Osteocyte (in vitro differentiated cells): ENCODE data around the gene NFIB. TPM values are rescaled to one million over a fixed set of nuclear protein-coding genes. Genes with fewer than 3 reads are reported as not detected.
A peak's percentile ranks its signal among the peaks of the same experiment; 100 is the strongest.

Source experiments
- DNase-seq: peaks from one replicate; pipeline ENCODE4 v3.0.0; 2021; ENCODE audit warnings: mixed read lengths; ENCODE audit not compliant: unreplicated experiment; ENCODE audit errors: extremely low spot score
- H3K27ac Mint-ChIP-seq: one replicate; pipeline ENCODE4 v1.8.0; 2021; ENCODE audit warnings: mild to moderate bottlenecking, mixed read lengths; ENCODE audit not compliant: unreplicated experiment
- H3K27me3 Mint-ChIP-seq: one replicate; pipeline ENCODE4 v1.8.0; 2021; ENCODE audit warnings: mixed read lengths; ENCODE audit not compliant: unreplicated experiment
- H3K36me3 Mint-ChIP-seq: one replicate; pipeline ENCODE4 v1.8.0; 2021; ENCODE audit warnings: mixed read lengths; ENCODE audit not compliant: unreplicated experiment
- H3K4me1 Mint-ChIP-seq: one replicate; pipeline ENCODE4 v1.8.0; 2021; ENCODE audit warnings: mixed read lengths; ENCODE audit not compliant: unreplicated experiment
- H3K4me3 Mint-ChIP-seq: one replicate; pipeline ENCODE4 v1.8.0; 2021; ENCODE audit warnings: mild to moderate bottlenecking, moderate library complexity, mixed read lengths; ENCODE audit not compliant: unreplicated experiment
- H3K9me3 Mint-ChIP-seq: one replicate; pipeline ENCODE4 v1.8.0; 2021; ENCODE audit warnings: mixed read lengths; ENCODE audit not compliant: unreplicated experiment
- total RNA-seq: library from RNA; stranded (reverse); gene quantifications from 2 replicates; pipeline ENCODE4 v1.2.1, GENCODE V29; 2021
- TF ChIP-seq, protein P1 (sequence below): fragments of 200-600 bp; sonication (generic); IDR thresholded peaks from 2 replicates; pipeline ENCODE4 v1.5.0; 2021; ENCODE audit warnings: antibody characterized with exemption, mild to moderate bottlenecking, moderate library complexity

NFIB gene
- total RNA-seq, 1 donor from 2014 or later = 36.1 TPM

DNA sequence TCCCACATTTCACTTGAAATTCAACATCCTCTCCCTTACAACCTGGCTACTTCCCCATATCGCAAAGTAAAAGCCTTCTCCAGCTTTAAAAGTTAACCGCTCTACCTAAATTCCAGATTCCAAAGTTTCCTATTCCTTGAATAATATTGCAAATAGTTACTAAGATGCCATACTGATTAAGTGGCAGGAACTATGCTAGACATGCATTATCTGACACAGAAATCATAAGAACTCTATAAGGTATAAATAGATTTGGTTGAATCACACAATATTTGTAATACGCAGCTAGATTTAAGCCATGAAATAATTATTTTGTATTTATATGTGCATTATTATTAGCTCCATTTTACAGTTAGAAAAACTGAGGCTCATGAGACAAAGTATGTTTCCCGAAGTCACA, 92.8 kb downstream of the NFIB start:
- TF ChIP-seq, protein P1, sequence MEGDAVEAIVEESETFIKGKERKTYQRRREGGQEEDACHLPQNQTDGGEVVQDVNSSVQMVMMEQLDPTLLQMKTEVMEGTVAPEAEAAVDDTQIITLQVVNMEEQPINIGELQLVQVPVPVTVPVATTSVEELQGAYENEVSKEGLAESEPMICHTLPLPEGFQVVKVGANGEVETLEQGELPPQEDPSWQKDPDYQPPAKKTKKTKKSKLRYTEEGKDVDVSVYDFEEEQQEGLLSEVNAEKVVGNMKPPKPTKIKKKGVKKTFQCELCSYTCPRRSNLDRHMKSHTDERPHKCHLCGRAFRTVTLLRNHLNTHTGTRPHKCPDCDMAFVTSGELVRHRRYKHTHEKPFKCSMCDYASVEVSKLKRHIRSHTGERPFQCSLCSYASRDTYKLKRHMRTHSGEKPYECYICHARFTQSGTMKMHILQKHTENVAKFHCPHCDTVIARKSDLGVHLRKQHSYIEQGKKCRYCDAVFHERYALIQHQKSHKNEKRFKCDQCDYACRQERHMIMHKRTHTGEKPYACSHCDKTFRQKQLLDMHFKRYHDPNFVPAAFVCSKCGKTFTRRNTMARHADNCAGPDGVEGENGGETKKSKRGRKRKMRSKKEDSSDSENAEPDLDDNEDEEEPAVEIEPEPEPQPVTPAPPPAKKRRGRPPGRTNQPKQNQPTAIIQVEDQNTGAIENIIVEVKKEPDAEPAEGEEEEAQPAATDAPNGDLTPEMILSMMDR = no peak
- H3K36me3 Mint-ChIP-seq = peaks cover 2% of the 10 kb centered on the region
- H3K4me3 Mint-ChIP-seq = no peak overlapping the region
- no peak for DNase-seq
- peak overlapping the region; percentile 77 for H3K27ac Mint-ChIP-seq
- peaks cover 52% of the 10 kb centered on the region for H3K4me1 Mint-ChIP-seq
- H3K9me3 Mint-ChIP-seq = no peaks in the 10 kb centered on the region
- H3K27me3 Mint-ChIP-seq = no peaks in the 10 kb centered on the region

DNA sequence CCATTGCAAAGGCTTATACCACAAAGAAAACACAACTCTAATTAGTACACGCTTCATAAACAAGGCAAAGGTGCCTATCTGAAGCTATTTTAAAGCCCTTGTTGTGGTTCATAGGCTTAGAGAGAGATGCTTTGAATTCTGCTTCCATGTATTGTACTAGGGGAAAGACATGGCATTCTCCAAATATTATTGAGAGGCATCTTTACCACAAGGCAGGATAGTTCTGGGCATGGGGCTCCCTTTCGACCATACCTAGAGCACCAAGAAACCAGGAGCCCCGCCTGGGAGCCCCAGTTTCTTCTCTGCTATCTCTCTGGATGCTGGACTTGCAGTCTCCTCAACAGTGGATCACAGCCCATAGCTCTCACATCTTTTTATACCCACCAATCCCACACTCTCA, 93.7 kb downstream of the NFIB start:
- H3K36me3 Mint-ChIP-seq = peaks cover 2% of the 10 kb centered on the region
- no peaks in the 10 kb centered on the region for H3K9me3 Mint-ChIP-seq
- no peak overlapping the region for H3K4me3 Mint-ChIP-seq
- no peaks in the 10 kb centered on the region for H3K27me3 Mint-ChIP-seq
- DNase-seq = no peak
- peaks cover 58% of the 10 kb centered on the region for H3K4me1 Mint-ChIP-seq
- TF ChIP-seq, protein P1 = no peak
- peak overlapping the region; percentile 9 for H3K27ac Mint-ChIP-seq

DNA sequence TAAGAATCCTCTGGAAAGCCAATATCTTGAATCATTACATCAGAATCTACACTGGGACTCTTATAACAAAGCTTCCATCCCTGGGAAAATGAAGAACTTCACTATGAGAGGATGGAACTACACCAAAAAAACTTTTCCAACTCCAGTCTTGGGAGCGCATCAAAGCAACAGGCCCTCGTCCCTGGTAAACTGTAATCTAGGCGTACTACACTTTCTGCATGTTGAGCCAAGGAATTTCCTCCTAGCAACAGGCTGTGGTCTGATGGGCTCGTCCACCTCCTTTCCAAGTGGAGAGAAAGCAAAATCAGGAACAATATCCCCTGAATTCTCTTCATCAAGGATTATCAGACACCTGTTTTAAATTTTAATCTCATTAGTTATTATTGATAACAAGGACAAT, 94.1 kb downstream of the NFIB start:
- Mint-ChIP-seq H3K4me3 (no peak overlapping the region), H3K27ac (no peak overlapping the region), H3K4me1 (peaks cover 61% of the 10 kb centered on the region), H3K27me3 (no peaks in the 10 kb centered on the region), H3K9me3 (no peaks in the 10 kb centered on the region), H3K36me3 (peaks cover 2% of the 10 kb centered on the region)
- TF ChIP-seq, protein P1 = no peak
- DNase-seq = no peak

DNA sequence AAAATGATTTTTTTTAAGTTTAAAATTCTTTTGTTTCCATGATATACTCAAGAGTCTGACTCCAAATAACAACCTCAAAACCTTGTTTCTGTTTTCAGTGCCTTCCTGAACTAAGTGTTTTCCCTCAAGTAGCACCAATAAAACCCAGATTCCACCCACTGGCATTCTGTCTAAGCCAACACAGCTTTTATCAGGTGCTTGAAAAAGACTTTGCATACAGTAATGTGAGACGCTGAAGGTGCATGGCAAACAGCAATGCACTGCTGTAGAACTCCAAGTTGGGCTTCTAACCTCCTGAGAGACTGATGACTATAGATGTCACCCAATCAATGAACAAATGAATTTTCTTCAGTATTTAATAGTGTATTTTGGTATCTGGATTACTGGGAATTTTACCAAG, 95.7 kb downstream of the NFIB start:
- no peaks in the 10 kb centered on the region for H3K27me3 Mint-ChIP-seq
- peaks cover 72% of the 10 kb centered on the region for H3K4me1 Mint-ChIP-seq
- H3K9me3 Mint-ChIP-seq = no peaks in the 10 kb centered on the region
- TF ChIP-seq, protein P1 = no peak
- no peak overlapping the region for H3K4me3 Mint-ChIP-seq
- H3K27ac Mint-ChIP-seq = no peak overlapping the region
- DNase-seq = no peak
- H3K36me3 Mint-ChIP-seq = no peaks in the 10 kb centered on the region

DNA sequence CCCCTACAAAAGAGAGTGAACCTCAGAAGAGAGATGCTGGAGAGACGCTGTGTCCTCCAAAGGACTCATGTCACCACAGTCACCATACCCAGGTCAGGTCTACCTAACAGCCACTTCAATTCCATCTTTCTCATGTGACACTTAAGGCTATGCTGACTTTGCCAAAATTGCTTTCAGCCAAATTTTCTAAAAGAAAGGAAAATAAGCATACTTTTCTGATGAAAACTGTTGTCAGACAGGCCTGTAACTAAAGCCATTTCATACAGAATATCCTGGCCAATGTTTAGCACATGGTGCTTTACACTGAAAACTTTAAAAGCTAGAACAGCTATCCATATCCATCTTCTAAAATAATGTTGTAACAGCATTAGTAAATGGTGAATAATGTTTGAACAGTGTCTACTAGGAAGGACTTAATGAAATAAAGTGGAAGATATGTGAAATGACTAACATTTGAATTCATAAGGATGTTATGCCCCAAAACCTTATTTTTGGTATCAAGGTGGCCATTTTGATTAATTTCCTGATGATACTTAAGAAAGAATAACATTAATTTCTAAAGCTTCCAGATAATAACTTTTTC, 97.2 kb downstream of the NFIB start:
- H3K4me1 Mint-ChIP-seq = peaks cover 62% of the 10 kb centered on the region
- H3K27me3 Mint-ChIP-seq = no peaks in the 10 kb centered on the region
- no peaks in the 10 kb centered on the region for H3K36me3 Mint-ChIP-seq
- H3K4me3 Mint-ChIP-seq = no peak overlapping the region
- no peak for DNase-seq
- H3K27ac Mint-ChIP-seq = no peak overlapping the region
- H3K9me3 Mint-ChIP-seq = no peaks in the 10 kb centered on the region
- TF ChIP-seq, protein P1 = no peak
